BE2C (cell line): ENCODE measurements around the gene TPM1.

ENCODE experiments used
- DNase-seq: peaks from one replicate; pipeline ENCODE4 v3.0.0-alpha.2; 2020
- H3K27me3 ChIP-seq: fragments of 250-450 bp; sonication (Bioruptor Pico); 2 replicates; pipeline ENCODE4 v1.5.1; 2020; ENCODE audit warnings: mild to moderate bottlenecking
- H3K36me3 ChIP-seq: fragments of 250-450 bp; sonication (Bioruptor Pico); 2 replicates; pipeline ENCODE4 v1.5.1; 2020; ENCODE audit warnings: mild to moderate bottlenecking
- H3K4me1 ChIP-seq: fragments of 250-450 bp; sonication (Bioruptor Pico); 2 replicates; pipeline ENCODE4 v1.5.1; 2020
- H3K4me3 ChIP-seq: 2 replicates; pipeline ENCODE4 v1.5.1; 2011; ENCODE audit warnings: low read depth, low read length
- H3K9me3 ChIP-seq: fragments of 250-450 bp; sonication (Bioruptor Pico); 2 replicates; pipeline ENCODE4 v1.5.1; 2020
- TF ChIP-seq, protein P1 (sequence below): IDR thresholded peaks from 2 replicates; pipeline ENCODE4 v1.5.1; 2012; ENCODE audit warnings: mild to moderate bottlenecking, low read depth, low read length

Gene TPM1

DNA sequence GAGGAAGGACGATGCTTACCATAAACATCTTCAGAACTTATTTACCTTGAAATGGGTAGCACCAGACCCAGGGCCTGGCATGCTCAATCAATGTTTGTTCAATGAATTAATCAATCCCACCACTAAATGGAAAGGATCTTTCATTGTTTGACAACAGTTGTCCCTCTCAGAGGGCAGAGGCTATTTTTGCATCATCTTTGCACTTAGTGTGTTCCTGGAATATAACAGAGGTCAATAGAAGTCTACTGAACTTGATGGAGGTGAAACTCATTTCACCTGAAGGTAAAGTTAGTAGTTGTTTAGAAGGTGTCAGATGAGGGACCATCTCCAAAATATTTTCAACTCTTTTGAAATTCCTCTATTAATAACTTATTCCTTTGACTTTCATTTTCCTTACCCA is 42.3 kb downstream of the TPM1 start:
- Histone ChIP-seq H3K4me1 (peaks cover 14% of the 10 kb centered on the region), H3K4me3 (no peak overlapping the region), H3K9me3 (no peaks in the 10 kb centered on the region), H3K36me3 (no peaks in the 10 kb centered on the region), H3K27me3 (no peaks in the 10 kb centered on the region)
- DNase-seq = no peak
- TF ChIP-seq, protein P1, sequence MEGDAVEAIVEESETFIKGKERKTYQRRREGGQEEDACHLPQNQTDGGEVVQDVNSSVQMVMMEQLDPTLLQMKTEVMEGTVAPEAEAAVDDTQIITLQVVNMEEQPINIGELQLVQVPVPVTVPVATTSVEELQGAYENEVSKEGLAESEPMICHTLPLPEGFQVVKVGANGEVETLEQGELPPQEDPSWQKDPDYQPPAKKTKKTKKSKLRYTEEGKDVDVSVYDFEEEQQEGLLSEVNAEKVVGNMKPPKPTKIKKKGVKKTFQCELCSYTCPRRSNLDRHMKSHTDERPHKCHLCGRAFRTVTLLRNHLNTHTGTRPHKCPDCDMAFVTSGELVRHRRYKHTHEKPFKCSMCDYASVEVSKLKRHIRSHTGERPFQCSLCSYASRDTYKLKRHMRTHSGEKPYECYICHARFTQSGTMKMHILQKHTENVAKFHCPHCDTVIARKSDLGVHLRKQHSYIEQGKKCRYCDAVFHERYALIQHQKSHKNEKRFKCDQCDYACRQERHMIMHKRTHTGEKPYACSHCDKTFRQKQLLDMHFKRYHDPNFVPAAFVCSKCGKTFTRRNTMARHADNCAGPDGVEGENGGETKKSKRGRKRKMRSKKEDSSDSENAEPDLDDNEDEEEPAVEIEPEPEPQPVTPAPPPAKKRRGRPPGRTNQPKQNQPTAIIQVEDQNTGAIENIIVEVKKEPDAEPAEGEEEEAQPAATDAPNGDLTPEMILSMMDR = no peak

DNA sequence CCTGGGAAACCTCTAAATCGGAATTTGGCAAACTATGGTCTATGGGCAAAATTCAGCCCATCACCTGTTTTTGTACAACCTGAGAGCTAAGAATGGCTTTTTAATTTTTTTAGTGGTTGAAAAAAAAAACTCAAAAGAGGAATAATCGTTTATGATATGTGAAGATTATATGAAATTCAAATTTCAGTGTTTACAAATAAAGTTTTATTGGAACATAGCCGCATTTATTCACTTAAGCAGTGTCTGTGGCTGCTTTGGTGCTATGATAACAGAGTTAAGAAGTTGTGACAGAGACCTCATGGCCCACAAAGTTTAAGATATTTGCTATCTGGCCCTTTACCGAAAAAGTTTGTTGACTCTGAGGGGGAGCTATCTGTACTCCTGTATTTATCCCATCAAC is 42.7 kb downstream of the TPM1 start:
- no peak for DNase-seq
- Histone ChIP-seq H3K27me3 (no peaks in the 10 kb centered on the region), H3K9me3 (no peaks in the 10 kb centered on the region), H3K36me3 (no peaks in the 10 kb centered on the region), H3K4me3 (no peak overlapping the region), H3K4me1 (peaks cover 18% of the 10 kb centered on the region)
- TF ChIP-seq, protein P1 = no peak

DNA sequence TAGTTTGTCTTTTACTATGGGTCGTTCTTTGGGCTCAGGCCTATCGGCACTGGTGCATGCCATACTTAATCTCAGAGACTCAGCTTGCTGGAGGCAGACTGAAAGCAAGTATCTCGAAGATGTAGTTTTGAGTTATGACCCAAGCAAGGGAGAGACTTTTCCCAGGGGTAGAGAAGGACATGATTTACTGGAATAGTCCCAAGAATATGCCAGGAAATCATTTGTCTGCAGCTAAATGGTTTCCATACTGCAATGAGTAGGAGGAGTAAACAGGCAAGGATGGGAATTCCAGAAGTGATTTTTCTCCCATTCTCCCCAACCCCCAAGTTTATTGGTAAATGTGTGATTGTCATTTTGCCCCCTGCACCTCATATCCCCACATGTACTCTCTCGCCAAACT is 43.7 kb downstream of the TPM1 start:
- TF ChIP-seq, protein P1 = no peak
- DNase-seq = no peak
- Histone ChIP-seq H3K27me3 (no peaks in the 10 kb centered on the region), H3K4me1 (peaks cover 25% of the 10 kb centered on the region), H3K9me3 (no peaks in the 10 kb centered on the region), H3K4me3 (no peak overlapping the region), H3K36me3 (no peaks in the 10 kb centered on the region)

- TF ChIP-seq, protein P1 = no peak
- Histone ChIP-seq H3K4me3 (no peak overlapping the region), H3K36me3 (no peaks in the 10 kb centered on the region)
Observed at GRCh38 chr15:63086947-63087346, 44.4 kb downstream of the TPM1 start.

GRCh38 chr15:63088533-63089245 is 46.1 kb downstream of the TPM1 start:
- Histone ChIP-seq H3K36me3 (no peaks in the 10 kb centered on the region), H3K4me1 (peaks cover 18% of the 10 kb centered on the region), H3K4me3 (peak overlapping the region; percentile 29; the same call in 1 of the 2 replicates), H3K9me3 (no peaks in the 10 kb centered on the region), H3K27me3 (no peaks in the 10 kb centered on the region)
- TF ChIP-seq, protein P1 = no peak
- no peak for DNase-seq

More at GRCh38 chr15:63086947-63087346, 44.4 kb downstream of the TPM1 start:
- Histone ChIP-seq H3K27me3 (no peaks in the 10 kb centered on the region), H3K9me3 (no peaks in the 10 kb centered on the region), H3K4me1 (peaks cover 25% of the 10 kb centered on the region)
- DNase-seq = no peak

DNA sequence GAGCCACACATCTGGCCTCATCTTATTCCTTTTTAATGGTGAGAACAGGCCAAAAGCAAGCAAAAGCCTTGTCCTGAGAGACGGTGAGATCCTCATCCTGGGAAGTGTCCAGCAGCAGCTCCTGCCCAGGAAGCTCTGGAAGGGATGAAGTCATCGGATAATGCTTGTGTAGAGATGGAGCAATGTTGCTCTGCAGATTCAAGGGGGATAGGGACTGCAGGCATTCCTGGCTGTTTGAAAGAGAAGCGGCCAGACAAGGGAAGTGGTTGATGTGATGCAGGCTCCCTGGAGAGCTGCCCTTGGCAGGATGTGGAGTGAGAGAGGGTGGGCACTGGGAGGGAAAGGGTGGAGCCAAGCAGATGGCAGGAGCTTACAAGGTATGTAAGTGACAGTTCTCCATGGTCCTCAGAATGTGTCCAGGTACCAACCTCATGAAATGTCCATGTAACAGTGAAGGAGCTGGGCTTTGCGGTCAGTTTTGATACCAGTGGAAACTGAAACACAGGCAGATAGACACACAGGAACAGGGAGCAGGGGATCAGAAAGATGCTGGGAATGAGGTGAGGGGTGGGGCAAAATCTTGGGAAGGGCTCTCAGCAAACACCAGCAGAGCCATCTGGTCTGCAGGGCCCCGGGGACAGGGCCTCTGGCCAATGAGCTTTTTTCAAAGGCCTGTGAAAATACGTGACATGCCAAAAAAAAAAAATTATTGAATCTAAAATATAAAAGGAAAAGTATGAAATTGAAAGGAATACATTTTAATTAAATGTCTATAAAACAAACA is 46.9 kb downstream of the TPM1 start:
- no peaks in the 10 kb centered on the region for H3K9me3 ChIP-seq
- no peaks in the 10 kb centered on the region for H3K36me3 ChIP-seq
- DNase-seq = peak; percentile 93
- H3K4me3 ChIP-seq = peak overlapping the region; percentile 29
- peaks cover 18% of the 10 kb centered on the region for H3K4me1 ChIP-seq
- H3K27me3 ChIP-seq = no peaks in the 10 kb centered on the region
- TF ChIP-seq, protein P1 = no peak
